NCI-H524 (cell line): ENCODE data around the gene DNM1L.
"Not testable (repeated sequence)": the region's sequence is repeated elsewhere in the genome, so short reads cannot be mapped to it uniquely, and the experiment has no call there.

Experiments used
- DNase-seq, 2 experiments: peaks; one replicate each; lab custom pipeline; 2025; lab: John Stamatoyannopoulos, UW

Gene DNM1L

GRCh38 chr12:32697445-32697844 is 18.3 kb downstream of the DNM1L start:
- DNase-seq, result no peak

DNA sequence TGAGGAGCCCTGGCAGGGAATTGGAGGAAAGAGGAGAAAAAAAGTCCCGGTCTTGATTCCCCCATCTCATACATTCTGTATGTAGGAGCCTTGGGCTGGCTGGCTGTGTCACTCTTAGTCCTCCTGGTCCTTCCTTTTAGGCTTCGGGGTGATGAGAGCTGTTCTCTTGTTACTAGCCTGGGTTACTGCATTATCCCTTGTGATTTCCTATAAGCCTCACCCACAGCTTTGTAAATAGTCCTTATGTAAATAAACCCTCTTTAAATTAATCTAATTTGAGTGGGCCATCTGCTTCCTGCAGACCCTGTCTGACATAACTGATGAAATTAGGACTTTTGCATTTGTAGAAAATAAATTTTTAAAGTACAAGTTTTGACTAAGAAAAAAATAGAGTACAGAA is 19.2 kb downstream of the DNM1L start:
- peak; percentile 89 to 92 for DNase-seq

GRCh38 chr12:32699437-32699836 is 20.3 kb downstream of the DNM1L start:
- DNase-seq, result not testable (repeated sequence)

- no peak for DNase-seq
Observed at GRCh38 chr12:32702473-32702872, 23.4 kb downstream of the DNM1L start.

DNA sequence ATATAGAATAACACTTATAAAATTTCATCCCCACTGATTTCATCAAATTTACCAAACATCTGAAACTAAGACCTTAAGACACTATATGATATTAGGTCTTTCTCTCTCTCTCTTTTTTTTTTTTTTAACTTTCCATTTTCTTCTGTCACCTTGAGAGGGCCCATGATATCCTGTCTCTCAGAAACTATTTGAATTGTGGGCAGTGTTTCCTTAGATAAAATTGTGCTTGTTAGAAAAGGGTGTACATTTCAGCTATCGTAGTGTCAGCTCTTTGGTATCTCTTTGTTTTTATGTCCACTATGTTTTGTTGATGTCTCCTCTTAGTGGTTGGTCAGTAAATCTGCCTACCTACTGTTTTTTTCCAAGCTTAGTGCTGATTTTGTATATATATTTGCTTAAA is 23.8 kb downstream of the DNM1L start:
- DNase-seq, result no peak

GRCh38 chr12:32705783-32706182 is 26.7 kb downstream of the DNM1L start:
- no peak for DNase-seq

DNA sequence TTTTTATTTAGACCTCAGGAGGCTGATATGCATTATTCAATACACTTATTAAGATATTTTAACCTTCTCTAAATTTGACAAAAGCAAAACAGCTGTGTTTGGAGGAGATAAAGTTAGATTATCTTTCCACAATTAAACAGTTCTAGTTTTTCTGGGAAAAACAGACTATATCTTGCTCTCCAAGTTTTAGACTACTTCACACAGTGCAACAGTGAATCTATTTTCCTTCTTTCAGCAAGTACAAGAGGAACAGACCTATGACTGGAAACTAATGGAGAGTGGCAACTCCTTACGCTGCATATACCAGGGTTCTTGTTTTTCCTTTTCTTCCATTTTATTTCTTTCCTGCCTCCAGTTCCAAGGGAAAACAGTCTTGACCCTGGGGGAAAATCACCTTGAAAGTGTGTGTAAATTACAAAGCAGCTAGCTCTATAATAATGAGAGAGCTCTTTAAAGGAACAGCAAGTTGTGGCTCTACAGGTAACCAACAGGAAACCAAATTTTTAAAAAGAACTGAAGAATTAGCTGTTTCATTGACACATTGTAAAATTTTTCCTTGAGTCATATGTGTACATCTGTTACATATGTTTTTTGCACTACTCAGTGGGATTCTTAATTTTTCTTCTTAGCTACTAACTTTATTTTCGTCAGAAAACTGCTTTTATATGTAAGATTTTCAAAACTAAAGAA is 27.4 kb downstream of the DNM1L start:
- no peak for DNase-seq

DNA sequence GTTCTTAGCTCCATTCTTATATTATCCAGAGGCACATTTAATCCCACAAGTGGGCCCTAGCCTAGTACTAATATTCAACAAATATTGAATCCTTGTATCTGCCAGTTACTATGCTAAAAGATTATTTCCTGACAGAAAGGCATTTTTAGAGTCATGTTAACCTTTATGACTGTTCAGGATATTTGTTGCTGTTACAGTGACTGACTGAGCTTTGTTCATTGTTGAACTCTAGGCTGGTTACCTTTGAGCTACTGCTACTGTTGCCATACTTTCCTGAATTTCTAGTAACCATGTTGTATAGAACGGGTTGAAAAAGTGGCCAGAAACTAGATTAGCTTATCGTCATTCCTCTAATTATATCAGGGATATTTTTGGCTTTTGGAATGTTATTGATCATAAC is 29.8 kb downstream of the DNM1L start:
- no peak for DNase-seq

DNA sequence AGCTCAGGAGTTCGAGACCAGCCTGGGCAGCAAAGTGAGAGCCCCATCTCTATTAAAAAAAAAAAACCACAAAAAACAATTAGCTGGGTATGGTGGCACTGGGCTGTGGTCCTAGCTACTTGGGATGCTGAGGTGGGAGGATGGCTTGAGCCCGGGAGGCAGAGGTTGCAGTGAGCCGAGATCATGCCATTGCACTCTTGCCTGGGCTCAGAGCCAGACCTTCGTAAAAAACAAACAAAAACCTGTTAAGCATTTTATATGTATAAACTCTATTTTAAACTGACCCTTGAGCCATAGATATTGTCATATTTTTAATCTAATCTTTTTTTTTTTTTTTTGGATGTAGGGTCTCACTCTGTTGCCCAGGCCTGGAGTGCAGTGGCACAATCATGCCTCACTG is 35.7 kb downstream of the DNM1L start:
- DNase-seq, result no peak

- no peak for DNase-seq
Observed at GRCh38 chr12:32718926-32719325, 39.8 kb downstream of the DNM1L start.

DNA sequence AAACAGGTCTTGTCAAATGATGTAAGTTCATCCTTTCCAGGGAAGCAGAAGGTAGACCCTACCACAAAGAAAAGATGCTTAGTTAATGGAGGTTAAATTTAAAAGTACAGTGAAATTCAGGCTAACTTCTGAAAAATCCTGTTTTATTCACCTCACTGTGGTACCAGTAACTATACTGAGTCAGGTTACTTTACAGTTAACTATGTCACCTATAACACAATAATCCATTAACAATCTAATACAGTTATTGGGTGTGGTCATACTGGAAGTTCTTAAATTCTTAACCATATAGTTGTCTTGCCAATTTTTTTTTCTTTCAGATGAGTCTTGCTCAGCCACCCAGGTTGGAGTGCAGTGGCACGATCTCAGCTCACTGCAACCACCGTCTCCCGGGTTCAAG is 46.2 kb downstream of the DNM1L start:
- DNase-seq, result not testable (repeated sequence)

DNA sequence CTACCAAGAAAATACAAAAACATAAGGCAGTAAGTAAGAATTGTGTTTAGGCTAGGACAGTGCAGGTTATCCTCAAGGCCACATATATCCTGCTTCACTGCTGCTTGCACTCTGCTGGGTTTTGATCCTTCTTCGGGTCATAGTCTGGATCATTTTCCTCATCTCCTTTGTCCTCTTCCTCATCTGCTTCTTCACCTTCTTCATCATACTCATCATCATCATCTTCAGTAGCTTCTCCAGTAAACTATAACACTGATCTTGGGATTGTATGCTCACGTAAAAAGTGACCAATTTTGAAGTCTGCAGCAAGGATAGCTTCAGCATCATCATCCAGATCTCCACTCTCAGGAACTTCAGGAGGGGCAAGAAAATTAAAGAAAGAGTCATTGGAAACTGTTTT is 47.2 kb downstream of the DNM1L start:
- no peak for DNase-seq

DNA sequence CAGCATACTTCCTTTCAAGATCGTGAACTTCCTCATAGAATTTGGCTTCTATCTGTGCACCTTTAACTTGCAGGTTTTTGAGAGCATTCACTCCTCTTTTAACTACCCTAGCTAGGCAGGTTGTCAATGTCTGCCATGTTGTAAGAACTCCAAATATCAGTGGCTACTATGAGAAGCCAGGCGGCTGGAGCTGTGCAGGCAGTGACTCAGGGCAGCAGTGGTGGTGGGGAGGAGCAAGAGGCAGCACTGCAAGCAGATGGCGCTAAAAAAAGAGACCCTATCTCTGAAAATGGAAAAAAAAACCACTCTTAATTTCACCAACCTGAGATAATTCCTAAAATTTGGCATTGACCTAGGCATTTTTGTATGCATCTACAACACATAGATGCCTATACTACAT is 48.1 kb downstream of the DNM1L start:
- DNase-seq, result no peak

DNA sequence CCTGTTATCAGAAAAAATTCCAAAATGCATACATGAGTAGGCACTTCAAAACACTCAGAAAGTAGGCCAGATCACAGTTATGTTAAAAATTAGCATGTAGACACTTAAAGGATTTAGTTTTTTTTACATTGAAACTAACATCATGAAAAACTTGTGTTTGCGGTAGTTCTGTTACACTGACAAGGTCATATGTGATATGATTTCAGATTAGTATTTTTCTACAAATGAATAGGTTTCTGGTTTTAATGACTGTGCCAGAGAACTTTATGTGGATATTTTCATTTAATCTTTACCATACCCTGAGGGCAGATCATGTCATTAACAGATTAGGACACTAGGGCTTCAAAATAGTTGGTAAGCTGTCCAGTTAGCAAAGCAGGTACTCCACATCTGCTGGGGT is 55.9 kb downstream of the DNM1L start:
- DNase-seq, result peak in 1 of 2 experiments; percentile 16

- DNase-seq, result no peak
Observed at GRCh38 chr12:32736445-32736844, 57.3 kb downstream of the DNM1L start.

- no peak for DNase-seq
Observed at GRCh38 chr12:32737715-32738114, 58.6 kb downstream of the DNM1L start.

DNA sequence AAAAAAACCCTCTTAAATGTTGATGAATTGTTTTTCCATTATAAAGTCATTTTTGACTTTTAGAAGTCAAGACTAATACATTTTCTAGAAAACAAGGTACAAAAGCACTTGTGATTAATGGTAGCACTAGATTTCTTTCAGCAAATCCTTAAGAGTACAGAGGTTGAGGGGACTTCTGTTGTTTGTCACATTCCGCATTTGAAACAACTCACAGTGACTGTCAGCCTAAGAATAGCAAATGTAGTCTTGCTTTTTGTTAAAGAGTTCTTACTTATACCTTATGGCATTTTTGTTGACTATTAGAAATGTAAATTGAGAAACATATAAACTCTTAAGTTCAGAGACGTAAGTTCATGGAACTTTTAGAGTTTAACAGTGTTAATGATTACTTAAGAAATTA is 60.2 kb downstream of the DNM1L start:
- no peak for DNase-seq

DNA sequence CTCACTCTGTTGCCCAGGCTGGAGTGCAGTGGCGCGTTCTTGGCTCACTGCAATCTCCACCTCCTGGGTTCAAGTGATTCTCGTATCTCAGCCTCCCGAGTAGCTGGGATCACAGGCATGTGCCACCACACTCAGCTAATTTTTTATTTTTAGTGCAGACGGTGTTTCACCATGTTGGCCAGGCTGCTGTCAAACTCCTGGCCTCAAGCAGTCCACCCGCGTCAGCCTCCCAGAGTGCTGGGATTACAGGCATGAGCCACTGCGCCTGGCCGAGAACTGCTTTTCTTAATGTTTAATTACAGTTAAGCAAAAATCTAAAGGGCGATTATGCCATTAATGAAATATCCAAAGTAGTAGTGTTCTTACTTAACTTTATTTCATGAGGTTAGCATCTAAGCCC is 63.0 kb downstream of the DNM1L start:
- DNase-seq, result no peak

GRCh38 chr12:32743264-32743663 is 64.2 kb downstream of the DNM1L start:
- no peak for DNase-seq

- DNase-seq, result no peak
Observed at GRCh38 chr12:32753605-32754004, 74.5 kb downstream of the DNM1L start.

GRCh38 chr12:32754111-32754510 is 75.0 kb downstream of the DNM1L start:
- DNase-seq, result no peak

DNA sequence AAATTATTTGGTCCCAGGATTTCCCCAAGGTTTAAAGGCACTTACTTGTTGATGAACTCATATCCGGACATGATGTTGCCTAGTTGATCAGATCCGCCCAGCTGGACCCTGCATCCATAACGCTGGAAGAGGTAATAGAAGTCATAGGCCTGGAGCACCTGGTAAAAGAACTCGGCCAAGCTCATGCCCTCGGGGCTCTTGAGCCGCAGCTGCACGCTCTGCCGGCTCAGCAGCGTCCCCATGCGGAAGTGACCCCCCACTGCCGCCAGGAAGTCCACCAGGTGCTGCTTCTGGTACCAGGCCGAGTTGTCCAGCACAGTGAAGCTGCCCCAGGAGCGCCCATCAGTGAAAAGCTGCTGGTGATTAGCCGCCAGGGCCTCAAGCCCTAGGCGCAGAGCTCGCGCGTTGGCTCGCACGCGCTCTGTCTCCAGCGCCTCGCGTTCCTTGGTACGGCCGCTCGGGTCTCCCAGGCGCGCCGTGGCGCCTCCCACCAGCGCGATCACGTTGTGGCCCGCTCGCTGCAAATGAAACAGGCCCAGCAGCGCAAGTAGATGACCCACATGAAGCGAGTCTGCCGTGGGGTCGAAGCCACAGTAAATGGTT is 76.1 kb downstream of the DNM1L start:
- peak; percentile 43 to 80 for DNase-seq

DNA sequence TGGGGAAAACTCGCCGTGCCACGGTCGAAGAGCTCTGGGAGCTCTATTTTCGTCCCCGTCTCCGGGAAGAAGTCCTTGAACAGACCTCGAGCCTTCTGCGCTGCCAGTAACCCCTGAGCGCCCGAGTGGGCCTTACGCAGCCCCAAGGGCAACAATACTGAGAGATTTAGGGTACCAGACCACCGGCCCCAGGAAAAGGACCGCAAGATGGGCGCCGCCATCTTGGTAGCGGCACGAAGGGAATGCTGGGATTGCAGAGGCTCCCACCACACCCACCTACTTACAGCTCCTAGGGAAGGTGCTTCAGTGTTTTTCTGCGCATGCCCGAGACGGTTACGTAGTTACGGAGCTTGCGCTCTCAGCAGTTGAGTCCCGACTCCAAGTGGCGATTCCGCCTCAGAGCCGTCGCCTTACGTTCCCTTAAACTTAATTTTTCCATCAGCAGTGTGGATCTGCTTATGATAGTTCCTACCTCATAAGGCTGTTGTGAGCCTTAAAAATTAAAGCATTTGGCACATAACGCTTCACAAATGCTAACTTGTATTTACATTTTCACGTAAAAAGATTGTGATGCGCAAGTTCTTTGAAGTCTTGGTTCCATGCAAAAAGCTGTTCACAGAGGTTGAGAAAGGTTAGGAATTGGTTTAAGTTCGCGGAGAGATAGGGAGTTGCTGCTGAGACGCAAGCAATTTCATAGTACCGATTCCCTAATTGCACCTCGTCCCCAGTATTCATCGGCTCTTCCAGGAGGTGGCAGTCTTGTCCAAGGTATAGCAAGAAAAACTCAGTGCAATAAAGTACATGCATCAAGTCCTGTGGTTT is 76.8 kb downstream of the DNM1L start, which contains the start of gene YARS2:
Gene YARS2, minus strand, starts transcription at position 244 of the 822 bp plus-strand sequence. Its CDS starts 23 bp downstream, at position 221.
- peak; percentile 96 to 98 for DNase-seq
